Activated T-helper 9 cell treated with anti-CD3 and anti-CD28 coated beads, Interleukin-2, amount 50 U/mL, for 16 hours (primary cell): ENCODE data around the gene ELL3.

ENCODE experiments used
- DNase-seq: peaks from one replicate; pipeline ENCODE4 v3.0.0-alpha.2; 2020; ENCODE audit warnings: low read depth

The ELL3 gene

DNA sequence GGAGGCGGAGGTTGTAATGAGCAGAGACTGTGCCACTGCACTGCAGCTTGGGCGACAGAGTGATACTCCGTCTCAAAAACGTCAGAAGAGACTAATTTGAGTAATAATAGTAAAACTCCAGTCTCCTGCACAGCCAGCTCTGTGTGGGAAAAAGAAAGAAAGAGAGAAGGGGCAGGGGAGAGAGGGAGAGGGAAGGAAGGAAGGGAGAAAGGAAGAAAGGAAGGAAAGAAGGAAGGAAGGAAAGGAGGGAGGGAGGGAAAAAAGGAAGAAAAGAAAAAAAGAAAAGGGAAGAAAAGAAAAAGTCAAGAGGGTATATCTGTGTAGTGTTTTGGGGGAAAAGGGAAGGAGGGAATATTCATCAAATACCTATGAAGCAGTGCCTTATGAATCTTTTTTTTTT lies 53.6 kb downstream of the ELL3 start:
- DNase-seq = no peak
